ENCODE data around the gene C1orf232. TPM values are rescaled to one million over a fixed set of nuclear protein-coding genes. Genes with fewer than 3 reads are reported as not detected.

C1orf232 gene
- polyA plus RNA-seq, 1 experiment = not detected

GRCh38 chr1:26130695-26131094 lies 38.1 kb downstream of the C1orf232 start:
- Histone ChIP-seq H3K36me3 (ENCODE audit: control insufficient read depth, insufficient read depth, low read length) (no peaks in the 10 kb centered on the region), H3K4me3 (ENCODE audit: low read depth, low read length) (no peak overlapping the region), H3K27me3 (ENCODE audit: control insufficient read depth, insufficient read depth, low read length) (peaks cover 5% of the 10 kb centered on the region)
- ChIA-PET CTCF (interaction anchor here (0.6 to 6.8 kb wide), 2 partner anchors 11 to 24 kb away, joined by 3 to 76 read pairs; no protein-coding TSS in a partner anchor), POLR2A (no interaction called here)
- no peak for TF ChIP-seq CTCF (IDR thresholded peaks at IDR 0.05; ENCODE audit: insufficient read depth, low read depth, low read length)
- no peak for DNase-seq (ENCODE audit: low read depth)

GRCh38 chr1:26129778-26130177 lies 39.0 kb downstream of the C1orf232 start:
- ChIA-PET POLR2A (no interaction called here), CTCF (interaction anchor here (0.7 to 6.8 kb wide), 6 partner anchors 12 to 234 kb away, joined by 3 to 76 read pairs (median 4); partner anchors contain the start of gene CEP85)
- no peaks in the 10 kb centered on the region for H3K36me3 ChIP-seq (ENCODE audit: control insufficient read depth, insufficient read depth, low read length)
- TF ChIP-seq CTCF (IDR thresholded peaks at IDR 0.05; ENCODE audit: insufficient read depth, low read depth, low read length) = no peak
- peaks cover 5% of the 10 kb centered on the region for H3K27me3 ChIP-seq (ENCODE audit: control insufficient read depth, insufficient read depth, low read length)
- no peak for DNase-seq (ENCODE audit: low read depth)
- no peak overlapping the region for H3K4me3 ChIP-seq (ENCODE audit: low read depth, low read length)

- Histone ChIP-seq H3K27me3 (ENCODE audit: control insufficient read depth, insufficient read depth, low read length) (peaks cover 5% of the 10 kb centered on the region), H3K36me3 (ENCODE audit: control insufficient read depth, insufficient read depth, low read length) (no peaks in the 10 kb centered on the region), H3K4me3 (ENCODE audit: low read depth, low read length) (no peak overlapping the region)
- no peak for DNase-seq (ENCODE audit: low read depth)
- CTCF ChIA-PET = interaction anchor here (1.1 to 6.8 kb wide), 3 partner anchors 14 to 106 kb away, joined by 3 to 76 read pairs (median 6); no protein-coding TSS in a partner anchor
- POLR2A ChIA-PET = no interaction called here
- TF ChIP-seq CTCF (IDR thresholded peaks at IDR 0.05; ENCODE audit: insufficient read depth, low read depth, low read length) = no peak
These were observed 41.3 kb downstream of the C1orf232 start for GRCh38 chr1:26127235-26128163.

- DNase-seq (ENCODE audit: low read depth) = no peak
- no peak for TF ChIP-seq CTCF (IDR thresholded peaks at IDR 0.05; ENCODE audit: insufficient read depth, low read depth, low read length)
- no peaks in the 10 kb centered on the region for H3K36me3 ChIP-seq (ENCODE audit: control insufficient read depth, insufficient read depth, low read length)
- ChIA-PET POLR2A (interaction anchor here (0.6 kb wide), 1 partner anchor 132 kb away, joined by 6 read pairs; no protein-coding TSS in a partner anchor), CTCF (interaction anchor here (0.7 to 6.8 kb wide), 6 partner anchors 13 to 108 kb away, joined by 3 to 76 read pairs (median 4); no protein-coding TSS in a partner anchor)
- peaks cover 5% of the 10 kb centered on the region for H3K27me3 ChIP-seq (ENCODE audit: control insufficient read depth, insufficient read depth, low read length)
- no peak overlapping the region for H3K4me3 ChIP-seq (ENCODE audit: low read depth, low read length)
These were observed 42.3 kb downstream of the C1orf232 start for GRCh38 chr1:26126321-26127084.

- no peak for TF ChIP-seq CTCF (IDR thresholded peaks at IDR 0.05; ENCODE audit: insufficient read depth, low read depth, low read length)
- Histone ChIP-seq H3K27me3 (ENCODE audit: control insufficient read depth, insufficient read depth, low read length) (peaks cover 5% of the 10 kb centered on the region), H3K36me3 (ENCODE audit: control insufficient read depth, insufficient read depth, low read length) (no peaks in the 10 kb centered on the region), H3K4me3 (ENCODE audit: low read depth, low read length) (no peak overlapping the region)
- CTCF ChIA-PET = interaction anchor here (0.7 to 6.8 kb wide), 4 partner anchors 13 to 109 kb away, joined by 3 to 76 read pairs (median 5); no protein-coding TSS in a partner anchor
- POLR2A ChIA-PET = no interaction called here
- DNase-seq (ENCODE audit: low read depth) = no peak
These were observed 42.8 kb downstream of the C1orf232 start for GRCh38 chr1:26125946-26126320.
